Epithelial cell of esophagus (primary cell): ENCODE data around the gene FILIP1.
"Not testable (repeated sequence)": the region's sequence is repeated elsewhere in the genome, so short reads cannot be mapped to it uniquely, and the experiment has no call there.

Source experiments
- DNase-seq: peaks from one replicate; pipeline ENCODE4 v3.0.0; 2010; ENCODE audit warnings: low read depth
- H3K4me3 ChIP-seq: 2 replicates; pipeline ENCODE4 v1.5.1; 2011; ENCODE audit warnings: mild to moderate bottlenecking, low read length, control low read depth
- TF ChIP-seq, protein P1 (sequence below): IDR thresholded peaks from 2 replicates; pipeline ENCODE4 v1.5.1; 2011; ENCODE audit warnings: low read depth, mild to moderate bottlenecking, low read length, control low read depth, inconsistent platforms; ENCODE audit not compliant: insufficient read depth; ENCODE audit errors: missing control alignments

FILIP1 gene

DNA sequence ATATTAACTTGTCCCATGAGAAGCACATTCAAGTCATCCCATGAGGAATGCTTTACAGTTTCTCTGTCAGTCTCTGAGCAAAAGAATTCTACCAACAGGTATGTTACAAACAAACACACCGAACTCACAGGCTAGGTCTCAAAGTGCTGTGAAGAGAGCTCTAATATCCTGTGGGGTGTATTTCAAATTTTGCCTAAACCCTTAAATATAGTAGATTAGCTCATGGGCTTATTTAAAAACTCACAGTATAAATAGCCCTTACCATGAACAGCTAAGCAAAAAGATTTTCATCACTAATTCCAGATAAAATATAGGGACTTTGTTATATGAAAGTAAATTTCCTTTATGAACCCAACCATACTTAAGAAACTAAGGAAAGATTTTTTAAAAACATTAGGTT lies 77.8 kb downstream of the FILIP1 start:
- DNase-seq: no peak

DNA sequence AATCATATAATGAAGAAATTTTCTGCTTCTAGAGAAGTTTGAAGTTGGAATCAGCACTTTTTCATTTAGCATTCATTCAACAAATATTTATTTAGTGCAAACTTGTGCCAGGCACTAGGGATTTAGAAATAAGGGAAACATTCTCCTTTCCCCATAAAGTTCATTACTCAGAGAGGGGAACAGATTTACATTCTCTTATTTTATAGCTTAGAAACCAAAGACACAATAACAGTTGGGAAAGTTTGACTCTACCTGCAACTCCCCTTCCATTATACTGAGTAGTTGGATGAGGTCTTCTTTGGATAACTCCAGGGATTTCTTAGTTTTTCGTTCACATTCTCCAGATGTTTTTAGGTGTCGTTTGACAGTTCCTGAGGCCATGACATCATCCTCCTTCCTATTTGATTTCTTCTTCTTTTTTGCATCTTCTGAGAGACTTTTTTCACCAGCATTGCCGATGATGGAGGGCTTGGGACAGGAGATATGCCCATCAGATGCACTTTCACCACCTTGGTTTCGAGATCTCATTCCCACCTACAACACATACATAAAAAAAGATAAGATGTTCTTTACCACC lies 79.1 kb downstream of the FILIP1 start:
- TF ChIP-seq, protein P1, sequence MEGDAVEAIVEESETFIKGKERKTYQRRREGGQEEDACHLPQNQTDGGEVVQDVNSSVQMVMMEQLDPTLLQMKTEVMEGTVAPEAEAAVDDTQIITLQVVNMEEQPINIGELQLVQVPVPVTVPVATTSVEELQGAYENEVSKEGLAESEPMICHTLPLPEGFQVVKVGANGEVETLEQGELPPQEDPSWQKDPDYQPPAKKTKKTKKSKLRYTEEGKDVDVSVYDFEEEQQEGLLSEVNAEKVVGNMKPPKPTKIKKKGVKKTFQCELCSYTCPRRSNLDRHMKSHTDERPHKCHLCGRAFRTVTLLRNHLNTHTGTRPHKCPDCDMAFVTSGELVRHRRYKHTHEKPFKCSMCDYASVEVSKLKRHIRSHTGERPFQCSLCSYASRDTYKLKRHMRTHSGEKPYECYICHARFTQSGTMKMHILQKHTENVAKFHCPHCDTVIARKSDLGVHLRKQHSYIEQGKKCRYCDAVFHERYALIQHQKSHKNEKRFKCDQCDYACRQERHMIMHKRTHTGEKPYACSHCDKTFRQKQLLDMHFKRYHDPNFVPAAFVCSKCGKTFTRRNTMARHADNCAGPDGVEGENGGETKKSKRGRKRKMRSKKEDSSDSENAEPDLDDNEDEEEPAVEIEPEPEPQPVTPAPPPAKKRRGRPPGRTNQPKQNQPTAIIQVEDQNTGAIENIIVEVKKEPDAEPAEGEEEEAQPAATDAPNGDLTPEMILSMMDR: no peak
- H3K4me3 ChIP-seq: no peak overlapping the region
- DNase-seq: no peak

More for the DNA sequence above, 77.8 kb downstream of the FILIP1 start:
- TF ChIP-seq, protein P1: no peak
- no peak overlapping the region for H3K4me3 ChIP-seq

DNA sequence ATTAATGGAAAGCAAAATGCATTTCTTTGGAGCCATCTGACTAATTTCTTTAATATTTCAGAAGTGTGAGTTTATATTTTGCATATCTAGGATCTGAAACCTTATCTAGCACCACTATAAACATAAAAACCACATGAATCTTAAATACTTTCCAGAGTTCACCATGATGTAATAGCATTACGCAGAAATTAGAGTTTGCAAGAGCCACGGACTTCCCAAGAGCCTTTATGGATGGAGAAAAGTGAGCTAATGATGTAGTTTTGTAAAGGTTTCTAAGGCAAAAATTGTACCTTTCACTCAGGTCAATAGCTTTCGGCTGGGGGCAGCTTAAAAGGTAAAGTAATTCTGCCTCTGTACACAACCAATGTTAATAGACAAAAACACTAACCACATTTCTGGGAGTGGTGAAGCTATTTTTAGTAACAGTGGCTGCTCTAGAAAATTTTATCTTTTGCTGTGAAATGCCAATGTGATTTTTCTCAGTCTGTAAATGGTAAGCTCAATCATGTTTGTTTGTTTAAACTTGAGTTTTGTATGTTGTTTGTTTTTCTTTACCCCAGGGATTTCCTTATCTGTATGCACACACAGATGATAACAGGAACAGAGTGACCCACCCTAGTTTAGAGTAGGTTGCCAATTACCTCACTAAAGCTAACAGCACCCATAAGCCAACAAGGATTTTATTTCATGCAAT lies 80.5 kb downstream of the FILIP1 start:
- TF ChIP-seq, protein P1: no peak
- H3K4me3 ChIP-seq: no peak overlapping the region
- no peak for DNase-seq

DNA sequence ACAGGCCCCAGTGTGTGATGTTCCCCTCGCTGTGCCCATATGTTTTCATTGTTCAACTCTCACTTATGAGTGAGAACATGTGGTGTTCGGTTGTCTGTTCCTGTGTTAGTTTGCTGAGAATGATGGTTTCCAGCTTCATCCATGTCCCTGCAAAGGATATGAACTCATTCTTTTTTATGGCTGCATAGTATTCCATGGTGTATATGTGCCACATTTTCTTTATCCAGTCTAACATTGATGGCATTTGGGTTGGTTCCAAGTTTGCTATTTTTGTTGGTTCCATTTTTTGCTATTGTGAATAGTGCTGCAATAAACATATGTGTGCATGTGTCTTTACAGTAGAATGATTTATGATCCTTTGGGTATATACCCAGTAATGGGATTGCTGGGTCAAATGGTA lies 83.0 kb downstream of the FILIP1 start:
- DNase-seq, H3K4me3 ChIP-seq: not testable (repeated sequence)

DNA sequence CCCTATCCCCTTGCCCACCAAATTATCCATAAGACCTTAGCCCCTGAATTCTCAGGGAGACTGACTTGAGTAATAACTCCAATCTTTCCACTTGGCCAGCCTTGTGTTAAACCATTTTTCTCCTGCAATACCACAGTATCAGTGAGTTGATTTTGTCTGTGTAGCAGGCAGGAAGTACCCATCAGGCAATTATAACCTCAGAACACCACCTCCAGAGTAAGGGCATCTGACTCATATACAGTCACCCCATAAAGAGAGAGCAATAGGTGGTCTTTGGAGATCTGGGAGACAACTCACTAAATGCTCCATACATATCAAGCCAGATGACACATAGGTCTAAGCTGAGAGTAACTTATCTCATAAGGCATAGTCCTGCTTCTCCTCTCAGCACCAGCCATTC lies 83.7 kb downstream of the FILIP1 start:
- H3K4me3 ChIP-seq: no peak overlapping the region
- no peak for DNase-seq
- TF ChIP-seq, protein P1: no peak

DNA sequence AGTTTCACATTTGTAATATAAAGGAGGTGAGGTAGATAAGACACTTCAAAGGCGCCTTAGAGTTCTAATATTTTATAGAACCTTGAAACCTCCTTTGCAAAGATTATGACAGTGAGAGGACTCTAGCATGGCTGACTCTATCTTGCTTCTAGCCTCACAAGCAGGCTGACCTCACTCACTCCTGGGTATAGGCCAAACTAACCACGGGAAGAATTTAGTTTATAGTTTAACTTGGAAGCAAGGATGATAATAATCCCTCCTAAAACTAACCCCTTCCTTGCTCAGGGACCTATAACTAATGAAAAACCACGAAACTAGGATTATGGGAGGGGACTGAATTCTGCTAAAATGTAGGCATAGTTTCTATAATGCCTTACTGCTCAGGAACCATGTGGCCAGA lies 84.3 kb downstream of the FILIP1 start:
- TF ChIP-seq, protein P1: no peak
- DNase-seq: no peak
- H3K4me3 ChIP-seq: no peak overlapping the region

DNA sequence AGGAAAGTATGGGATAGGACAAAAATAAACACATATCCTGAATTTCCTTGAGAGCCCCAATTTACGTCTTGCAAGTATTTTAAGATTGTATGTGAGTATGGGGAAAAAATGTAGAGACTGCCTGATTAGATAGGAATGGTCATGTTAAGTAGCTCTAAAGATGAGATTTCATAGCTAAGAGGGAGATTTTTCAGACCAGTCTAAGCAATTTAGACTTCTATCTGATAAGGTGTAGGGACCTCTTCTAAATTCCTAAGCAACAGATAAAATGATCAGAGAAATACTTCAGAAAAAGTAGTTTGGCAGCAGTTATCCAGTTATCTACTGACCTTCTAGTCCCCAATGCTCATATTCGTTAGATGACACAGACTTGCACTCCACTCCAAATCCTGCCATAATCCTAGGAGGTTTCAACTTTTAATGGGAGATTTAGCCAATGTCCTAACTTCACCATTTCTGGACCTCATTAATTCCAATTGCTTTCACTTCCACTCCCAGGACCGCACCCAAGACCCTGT lies 90.0 kb downstream of the FILIP1 start:
- TF ChIP-seq, protein P1: no peak
- no peak overlapping the region for H3K4me3 ChIP-seq
- no peak for DNase-seq
